ENCODE measurements around the gene MSH3.

The MSH3 gene

DNA sequence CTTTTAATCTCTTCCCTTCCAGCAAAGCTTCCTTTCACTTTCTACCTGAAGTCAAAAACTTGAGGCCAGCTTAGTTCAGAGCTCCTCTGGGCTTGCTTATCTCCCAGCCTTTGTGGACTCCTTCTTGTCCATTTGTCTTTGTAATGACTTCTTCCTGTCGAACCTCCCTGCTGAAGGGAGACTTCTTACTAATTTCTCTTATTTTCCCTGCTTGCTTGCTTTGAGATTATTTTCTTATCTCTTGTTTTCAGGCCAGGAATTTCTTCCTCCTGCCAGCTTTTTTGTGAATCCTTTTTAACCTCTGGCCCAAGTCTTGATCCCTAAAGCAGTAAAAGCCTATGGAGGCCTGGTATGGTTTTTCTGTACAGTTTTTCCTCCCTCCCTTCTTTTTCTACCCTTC lies 47.1 kb downstream of the MSH3 start:
- TF ChIP-seq, protein P1, sequence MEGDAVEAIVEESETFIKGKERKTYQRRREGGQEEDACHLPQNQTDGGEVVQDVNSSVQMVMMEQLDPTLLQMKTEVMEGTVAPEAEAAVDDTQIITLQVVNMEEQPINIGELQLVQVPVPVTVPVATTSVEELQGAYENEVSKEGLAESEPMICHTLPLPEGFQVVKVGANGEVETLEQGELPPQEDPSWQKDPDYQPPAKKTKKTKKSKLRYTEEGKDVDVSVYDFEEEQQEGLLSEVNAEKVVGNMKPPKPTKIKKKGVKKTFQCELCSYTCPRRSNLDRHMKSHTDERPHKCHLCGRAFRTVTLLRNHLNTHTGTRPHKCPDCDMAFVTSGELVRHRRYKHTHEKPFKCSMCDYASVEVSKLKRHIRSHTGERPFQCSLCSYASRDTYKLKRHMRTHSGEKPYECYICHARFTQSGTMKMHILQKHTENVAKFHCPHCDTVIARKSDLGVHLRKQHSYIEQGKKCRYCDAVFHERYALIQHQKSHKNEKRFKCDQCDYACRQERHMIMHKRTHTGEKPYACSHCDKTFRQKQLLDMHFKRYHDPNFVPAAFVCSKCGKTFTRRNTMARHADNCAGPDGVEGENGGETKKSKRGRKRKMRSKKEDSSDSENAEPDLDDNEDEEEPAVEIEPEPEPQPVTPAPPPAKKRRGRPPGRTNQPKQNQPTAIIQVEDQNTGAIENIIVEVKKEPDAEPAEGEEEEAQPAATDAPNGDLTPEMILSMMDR (IDR thresholded peaks at IDR 0.05): no peak

DNA sequence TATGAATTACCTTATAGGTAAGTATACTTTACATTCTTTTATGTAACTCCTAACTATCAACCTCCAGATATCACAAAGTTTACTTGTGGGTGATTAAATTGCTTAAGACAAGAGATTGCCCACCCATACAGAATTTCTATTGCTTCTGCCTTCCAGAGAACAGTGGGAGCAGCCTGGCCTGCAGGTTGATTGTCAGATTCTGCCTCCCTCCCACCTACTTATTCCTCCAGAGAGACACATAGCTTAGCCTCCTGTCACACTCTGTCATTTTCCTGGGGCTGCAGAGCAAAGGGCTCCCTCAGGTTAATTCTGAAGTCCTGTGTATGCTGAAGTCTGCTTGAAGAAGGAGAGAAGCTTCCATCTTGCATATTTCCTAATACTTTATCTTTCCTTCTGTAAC lies 48.8 kb downstream of the MSH3 start:
- TF ChIP-seq, protein P1 (IDR thresholded peaks at IDR 0.05): no peak

DNA sequence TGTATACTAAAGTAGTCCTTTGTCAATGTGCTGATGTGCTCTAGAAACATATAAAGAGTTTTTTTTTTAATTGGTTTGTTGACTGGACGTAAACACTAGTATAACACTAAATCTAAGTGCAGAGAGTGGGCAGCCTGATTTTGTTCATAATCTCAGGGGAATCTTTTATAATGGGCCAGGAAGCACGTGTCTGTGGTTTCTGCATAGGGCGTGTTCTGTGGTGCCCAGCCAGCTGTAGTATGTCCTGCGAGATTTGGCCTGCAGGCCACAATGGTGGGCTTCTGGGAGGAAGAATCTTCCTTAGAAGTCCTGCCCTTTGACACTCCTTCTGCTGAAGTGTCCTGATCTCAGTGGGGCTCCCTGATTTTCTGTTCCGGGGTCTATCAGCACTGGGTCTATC lies 49.3 kb downstream of the MSH3 start:
- TF ChIP-seq, protein P1 (IDR thresholded peaks at IDR 0.05): no peak

DNA sequence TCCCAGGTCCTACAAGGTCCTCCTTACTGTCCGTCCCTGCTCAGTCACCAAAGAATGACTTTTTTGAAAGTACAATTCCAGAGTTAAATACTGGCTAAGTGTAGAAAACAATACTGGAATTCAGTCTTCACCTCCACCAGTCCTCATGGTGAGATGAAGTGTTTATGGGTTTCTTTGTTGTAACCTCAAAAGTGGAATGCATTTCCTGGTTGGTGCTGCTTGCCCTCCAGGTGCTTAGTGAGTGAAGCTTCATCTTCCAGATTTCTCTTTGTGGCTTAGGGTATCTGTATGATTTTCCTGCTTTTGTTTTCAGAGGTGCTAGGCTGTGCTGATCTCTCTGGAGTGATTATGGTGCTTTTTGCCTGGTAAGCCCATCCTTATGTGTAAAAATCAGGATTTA lies 49.8 kb downstream of the MSH3 start:
- TF ChIP-seq, protein P1 (IDR thresholded peaks at IDR 0.05): no peak

DNA sequence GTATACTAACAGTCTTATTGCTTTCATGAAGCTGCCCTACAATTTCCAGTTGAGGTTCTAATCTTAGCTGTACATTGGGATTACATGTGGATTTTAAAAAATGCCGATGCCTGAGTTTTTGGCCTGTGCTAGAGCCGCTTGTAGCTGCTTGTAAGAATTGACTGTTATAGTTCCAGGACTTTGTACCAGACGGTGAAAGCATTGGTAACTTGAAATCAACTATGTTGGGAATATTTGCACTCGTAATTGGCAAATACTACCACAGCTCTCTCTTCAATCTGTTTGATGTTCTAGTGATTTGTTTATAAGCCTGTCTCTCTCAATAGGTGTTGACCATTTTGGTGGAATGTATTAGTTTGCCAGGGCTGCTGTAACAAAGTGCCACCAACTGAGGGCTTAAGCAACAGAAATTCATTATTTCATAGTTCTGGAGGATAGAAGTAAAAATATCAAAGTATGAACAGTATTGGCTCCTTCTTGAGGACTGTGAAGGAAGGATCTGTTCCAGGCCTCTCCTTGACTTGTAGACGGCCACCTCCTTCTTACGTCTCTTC lies 50.8 kb downstream of the MSH3 start:
- TF ChIP-seq, protein P1 (IDR thresholded peaks at IDR 0.05): no peak

DNA sequence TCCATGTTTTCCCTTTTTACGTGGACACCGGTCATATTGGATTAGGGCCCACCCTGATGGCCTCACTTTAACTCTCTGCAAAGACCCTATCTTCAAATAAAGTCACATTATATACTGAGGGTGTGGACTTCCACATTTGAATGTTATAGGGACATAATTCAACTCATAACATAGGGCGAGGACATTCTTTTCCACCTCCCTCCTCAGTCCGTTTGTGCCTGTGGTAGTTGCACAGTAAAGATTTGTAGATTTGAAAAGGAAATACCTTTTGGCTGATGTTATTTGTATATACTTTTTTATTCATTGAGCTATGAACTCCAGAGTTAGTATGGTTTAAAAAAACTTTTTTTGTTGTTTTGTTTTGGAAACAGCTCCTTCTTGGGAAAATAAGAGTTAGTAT lies 51.3 kb downstream of the MSH3 start:
- TF ChIP-seq, protein P1 (IDR thresholded peaks at IDR 0.05): no peak

DNA sequence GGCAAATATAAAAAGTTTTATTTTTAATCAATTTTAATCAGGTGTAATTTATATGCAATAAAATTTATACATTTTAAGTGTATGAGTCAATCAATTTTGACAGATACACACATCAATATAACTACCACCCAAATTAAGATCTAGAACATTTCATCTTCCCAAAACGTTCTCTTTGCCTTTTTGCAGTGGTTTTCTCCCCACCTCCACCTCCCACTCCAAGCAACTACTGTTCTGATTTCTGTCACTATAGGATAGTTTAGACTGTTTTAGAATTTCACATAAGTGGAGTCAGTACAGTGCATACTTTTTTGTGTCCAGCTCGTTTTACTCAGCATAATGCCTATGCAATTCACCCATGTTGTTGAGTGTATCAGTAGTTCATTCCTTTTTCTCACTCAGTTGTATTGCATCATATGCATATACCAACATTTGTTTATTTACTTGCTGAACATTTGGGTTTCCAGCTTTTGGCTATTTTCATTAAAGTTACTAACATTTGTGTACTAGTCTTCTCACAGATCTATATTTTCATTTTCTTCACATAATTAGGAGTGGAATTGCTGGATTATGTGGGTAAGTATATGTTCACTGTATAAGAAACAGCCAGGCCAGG lies 52.5 kb downstream of the MSH3 start:
- TF ChIP-seq, protein P1 (IDR thresholded peaks at IDR 0.05): no peak

DNA sequence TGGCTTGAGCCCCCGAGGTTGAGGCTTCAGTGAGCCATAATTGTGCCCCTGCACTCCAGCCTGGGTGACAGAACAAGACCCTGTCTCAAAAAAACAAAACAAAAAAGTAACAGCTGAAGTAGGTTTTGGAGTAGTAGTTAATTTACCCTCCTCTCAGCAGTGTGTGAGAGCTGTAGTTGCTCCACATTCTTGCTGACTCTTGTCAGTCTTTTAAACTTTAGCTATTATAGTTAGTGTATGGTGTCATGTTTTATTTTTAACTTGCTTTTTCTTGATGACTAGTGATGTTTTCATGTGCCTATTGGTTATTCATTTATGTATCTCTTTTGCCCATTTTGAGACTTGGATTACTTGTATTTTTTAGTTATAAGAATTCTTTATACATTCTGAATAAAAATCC lies 53.2 kb downstream of the MSH3 start:
- TF ChIP-seq, protein P1 (IDR thresholded peaks at IDR 0.05): no peak

All from LNCAP (cell line).